Measurements from ENCODE around the gene CRACR2B.

- TF ChIP-seq CTCF (IDR thresholded peaks at IDR 0.05) (no peak), EZH2 (IDR thresholded peaks at IDR 0.05; ENCODE audit: borderline replicate concordance, insufficient read depth, low read depth, low read length, poor library complexity, severe bottlenecking) (no peak)
Observed at GRCh38 chr11:845872-846495, 18.3 kb downstream of the CRACR2B start.
